ENCODE results near the gene SIK2.
"Not testable (repeated sequence)": the region's sequence is repeated elsewhere in the genome, so short reads cannot be mapped to it uniquely, and the experiment has no call there.

SIK2 gene

GRCh38 chr11:111765320-111765983 lies 163.2 kb downstream of the SIK2 start:
- no peak for DNase-seq

DNA sequence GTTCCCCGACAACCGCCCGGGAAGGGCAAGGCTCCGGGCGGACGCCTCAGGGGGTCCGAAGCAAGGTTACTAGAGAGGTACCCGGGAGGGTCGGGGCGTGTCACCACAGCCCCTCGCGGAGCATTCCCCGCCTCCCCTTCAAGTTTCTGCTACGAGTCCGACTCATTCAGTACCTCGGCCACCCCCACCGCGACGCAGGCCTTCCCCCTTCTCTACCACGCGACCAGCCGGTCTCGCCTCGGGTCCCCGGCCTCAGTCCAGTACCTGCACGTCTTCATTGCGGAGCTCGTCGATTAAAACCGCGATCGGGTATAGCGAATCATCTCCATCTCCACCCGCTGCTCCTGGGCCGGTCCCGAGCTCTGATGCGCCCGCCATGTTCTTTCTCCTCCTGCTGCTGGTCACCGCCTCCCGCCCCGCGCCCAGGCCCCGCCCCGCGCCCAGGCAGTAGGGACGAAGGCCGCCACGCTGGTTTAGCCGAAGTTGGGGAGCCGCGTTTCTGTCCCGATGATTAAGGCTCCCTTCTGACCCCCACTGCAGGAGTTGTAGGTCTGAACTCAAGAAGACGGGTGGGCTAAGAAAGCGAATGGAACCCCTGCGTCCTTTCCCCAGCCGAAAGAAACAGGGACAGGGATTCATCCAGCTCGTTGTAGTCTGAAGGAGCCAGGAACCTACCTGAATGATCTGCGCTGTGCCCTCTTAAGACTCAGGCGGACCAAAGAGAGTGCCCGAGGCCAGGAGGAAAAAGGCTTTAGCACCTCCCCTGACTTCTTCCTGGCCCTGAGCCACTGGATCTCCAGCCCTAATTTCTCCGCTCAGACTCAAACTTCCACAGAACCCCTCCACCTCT lies 164.0 kb downstream of the SIK2 start, which contains the start of gene PPP2R1B:
Gene PPP2R1B, minus strand, starts transcription at position 406 of the 850 bp plus-strand sequence. Its CDS starts 28 bp downstream, at position 378.
- peak; percentile 16 for DNase-seq

GRCh38 chr11:111766834-111767142 lies 164.5 kb downstream of the SIK2 start:
- DNase-seq: no peak

- DNase-seq: peak; percentile 10
Observed at GRCh38 chr11:111770581-111771134, 168.4 kb downstream of the SIK2 start.

DNA sequence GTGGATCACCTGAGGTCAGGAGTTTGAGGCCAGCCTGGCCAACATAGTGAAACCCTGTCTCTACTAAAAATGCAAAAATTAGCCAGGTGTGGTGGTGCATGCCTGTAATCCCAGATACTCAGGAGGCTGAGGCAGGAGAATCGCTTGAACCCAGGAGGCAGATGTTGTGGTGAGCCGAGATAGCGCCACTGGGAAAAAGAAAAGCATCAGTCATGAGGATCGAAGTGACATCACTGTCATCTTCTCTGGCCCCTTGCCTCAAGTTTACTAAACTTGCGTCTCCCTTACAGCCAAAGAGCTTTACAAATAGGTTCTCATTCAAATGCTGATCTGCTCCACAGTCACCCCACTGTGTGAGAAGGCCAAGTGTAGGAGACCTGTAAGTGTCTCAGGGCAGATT lies 169.0 kb downstream of the SIK2 start:
- DNase-seq: not testable (repeated sequence)

GRCh38 chr11:111772535-111772934 lies 170.3 kb downstream of the SIK2 start:
- no peak for DNase-seq

DNA sequence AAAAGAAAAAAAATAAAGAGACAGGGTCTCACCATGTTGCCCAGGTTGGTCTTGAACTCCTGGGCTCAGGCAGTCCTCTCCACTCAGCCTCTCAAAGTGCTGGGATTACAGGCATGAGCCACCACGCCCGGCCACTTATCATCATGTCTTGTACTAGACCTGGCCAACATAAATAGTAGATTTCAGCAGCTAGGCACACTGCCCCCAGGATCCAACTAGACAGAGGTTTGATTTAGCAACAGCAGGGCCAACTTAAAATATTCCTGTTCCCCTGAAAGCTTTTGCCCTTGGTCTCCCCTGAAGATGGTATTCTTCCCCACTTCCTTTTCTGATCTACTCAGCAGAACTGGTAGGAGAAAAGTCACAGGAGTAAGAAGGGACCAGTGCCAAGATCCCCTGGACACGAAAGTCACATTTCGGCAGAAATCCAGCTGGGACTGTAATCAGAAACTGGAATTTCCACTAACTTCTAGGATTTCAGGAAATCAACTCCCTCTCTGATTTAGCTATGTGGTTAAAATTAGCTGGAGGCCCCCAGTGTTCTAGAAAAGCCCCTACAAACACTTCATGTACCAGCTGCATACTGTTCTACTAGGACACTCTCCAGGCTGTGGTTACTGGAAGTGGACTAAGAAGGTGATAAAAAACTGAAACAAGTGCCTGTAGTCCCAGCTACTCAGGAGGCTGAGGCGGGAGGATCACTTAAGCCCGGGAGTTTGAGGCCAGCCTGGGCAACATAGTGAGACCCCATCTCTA lies 172.9 kb downstream of the SIK2 start:
- no peak for DNase-seq

GRCh38 chr11:111776398-111777093 lies 174.3 kb downstream of the SIK2 start:
- no peak for DNase-seq

DNA sequence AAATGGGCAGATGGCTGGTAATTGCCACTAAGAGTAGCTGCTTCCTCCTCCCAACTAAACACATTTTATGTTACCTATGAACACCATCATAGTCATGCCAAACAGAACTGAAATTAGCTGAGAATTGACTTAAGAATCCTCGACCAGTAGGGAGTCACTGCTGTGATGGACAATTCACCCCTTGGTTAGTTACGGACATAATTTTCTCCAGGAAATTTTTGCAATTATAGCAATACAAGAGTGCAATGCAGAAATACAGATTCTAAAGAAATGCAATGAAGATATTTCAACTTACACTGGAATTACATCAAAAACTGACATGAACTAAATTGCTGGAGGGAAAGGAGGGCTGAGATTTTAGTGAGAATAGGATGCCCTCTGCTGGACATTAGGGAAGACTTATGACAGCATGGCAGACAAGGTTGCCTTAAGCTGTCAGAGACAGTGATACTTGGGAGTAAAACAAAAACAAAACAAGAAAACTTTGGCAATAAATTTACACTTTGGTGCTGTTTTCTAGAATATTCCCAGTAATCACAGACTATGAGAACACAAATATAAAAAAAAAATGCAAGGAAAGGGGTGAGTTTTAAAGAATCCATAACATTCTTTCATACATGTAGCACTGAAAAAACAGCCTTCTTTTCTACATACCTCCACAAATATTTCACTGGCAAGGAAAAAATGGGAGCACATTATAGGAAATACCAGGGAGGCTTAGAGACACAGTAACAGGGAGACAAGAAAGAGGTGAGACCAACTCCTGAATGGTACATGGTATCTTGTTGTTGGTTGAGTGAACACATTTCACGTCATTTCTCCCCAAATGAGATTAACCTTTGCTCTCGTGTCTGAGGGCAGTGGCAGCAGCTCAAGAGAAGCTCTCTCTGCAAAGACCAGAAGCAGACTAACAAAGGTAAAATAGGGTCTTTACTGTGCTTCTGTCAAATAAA lies 175.1 kb downstream of the SIK2 start:
- DNase-seq: peak; percentile 20

DNA sequence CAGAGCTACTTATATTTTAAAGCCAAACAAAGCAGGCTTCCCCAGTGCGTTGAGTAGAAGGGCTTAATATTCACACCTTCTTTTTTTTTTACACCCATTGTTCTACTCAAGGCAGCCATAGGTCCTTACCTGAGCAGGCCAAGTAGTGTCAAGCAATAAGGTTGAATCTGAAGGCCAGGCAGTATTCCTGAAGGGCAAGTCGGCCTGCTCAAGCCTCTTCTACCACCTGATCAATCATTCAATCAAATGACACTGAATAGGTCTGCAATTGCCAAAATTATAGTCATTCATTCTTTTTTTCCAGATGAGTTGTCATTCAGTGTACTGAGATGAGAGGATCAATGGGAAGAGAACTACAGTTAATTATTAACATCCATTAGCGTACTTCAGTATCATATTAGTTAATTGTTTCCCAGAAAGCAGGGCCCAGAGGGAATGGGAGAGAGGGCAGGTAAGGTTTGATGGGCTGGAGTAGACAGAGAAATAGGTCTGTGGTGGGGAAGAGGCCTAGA lies 175.9 kb downstream of the SIK2 start:
- no peak for DNase-seq

- DNase-seq: no peak
Observed at GRCh38 chr11:111779118-111779517, 176.9 kb downstream of the SIK2 start.
